ENCODE results near the gene FBXO24. TPM values are rescaled to one million over a fixed set of nuclear protein-coding genes. Genes with fewer than 3 reads are reported as not detected.

FBXO24 gene
- total and polyA plus RNA-seq, 9 of the 15 experiments (the other 6 are each of a cell fraction or from before 2014, with no cell fraction given), result 0.17 to 0.95 (median 0.50) TPM

GRCh38 chr7:100538654-100539435, 47.3 kb upstream of the FBXO24 start, which contains the start of gene AGFG2 (continued):
- TF ChIP-seq ZNF561 (CRISPR knock-in tag; conservative IDR thresholded peaks at IDR 0.05) (no peak; the same call in 1 of the 2 replicates), TAF7 (tag; IDR thresholded peaks at IDR 0.05) (no peak; the same call in 1 of the 2 replicates), HEY1 (CRISPR knock-in tag; IDR thresholded peaks at IDR 0.05; ENCODE audit: borderline replicate concordance) (no peak), NKRF (IDR thresholded peaks at IDR 0.05; ENCODE audit: borderline replicate concordance) (peak; percentile 99), TOE1 (IDR thresholded peaks at IDR 0.05; ENCODE audit: borderline replicate concordance) (no peak; the same call in 1 of the 2 replicates), TOE1 (CRISPR knock-in tag; IDR thresholded peaks at IDR 0.05; ENCODE audit: borderline replicate concordance, low read depth) (no peak), SRSF1 (IDR thresholded peaks at IDR 0.05; ENCODE audit: low read depth, low read length) (no peak), HDAC6 (IDR thresholded peaks at IDR 0.05; ENCODE audit: low read depth, low read length) (no peak), ZNF140 (CRISPR knock-in tag; IDR thresholded peaks at IDR 0.05) (no peak), THAP7 (CRISPR knock-in tag; IDR thresholded peaks at IDR 0.05) (no peak), NCOA6 (IDR thresholded peaks at IDR 0.05) (peak; percentile 92; the same call in 1 of the 2 replicates), ZC3H11A (IDR thresholded peaks at IDR 0.05; ENCODE audit: low read depth, low read length) (no peak), NR1H2 (CRISPR knock-in tag; IDR thresholded peaks at IDR 0.05) (no peak), MTA3 (IDR thresholded peaks at IDR 0.05; ENCODE audit: borderline replicate concordance) (peak; percentile 37), EP400 (IDR thresholded peaks at IDR 0.05) (peak; percentile 93), MXI1 (IDR thresholded peaks at IDR 0.05; ENCODE audit: low read depth, low read length) (peak; percentile 85), RERE (CRISPR knock-in tag; IDR thresholded peaks at IDR 0.05; ENCODE audit: borderline replicate concordance) (no peak)
